A549 (cell line): ENCODE results near the gene ATP5F1E. TPM values are rescaled to one million over a fixed set of nuclear protein-coding genes. Genes with fewer than 3 reads are reported as not detected.

Source experiments
- ATAC-seq, 2 experiments: fragments of 200-7000 bp in 1 of 2; fragments of >200 bp in 1 of 2; cut with Nextera tagmentation in 1 of 2; cut with Tn5 transposase in 1 of 2; 3 replicates each; pipeline versions ENCODE4 v1.8.0 to v1.9.1; 2018 to 2020; ENCODE audit warnings: mild to moderate bottlenecking in 1 of 2, moderate library complexity in 1 of 2
- CTCF ChIA-PET: fragments of 300-600 bp; sonication (Branson Sonifier 250); formaldehyde crosslinking; extraction: SDS; loops from one replicate; lab custom pipeline; 2021; ENCODE audit warnings: antibody characterized with exemption, inconsistent platforms; lab: Yijun Ruan, JAX
- POLR2A ChIA-PET: fragments of 350-600 bp; formaldehyde crosslinking; extraction: SDS; loops from one replicate; lab custom pipeline; 2021; ENCODE audit warnings: antibody characterized with exemption, inconsistent platforms; lab: Yijun Ruan, JAX
- DNase-seq, 2 experiments: peaks; one replicate each; pipeline versions ENCODE4 v3.0.0 to v3.0.0-alpha.2; 2011 to 2016; ENCODE audit warnings: low read depth in 1 of 2, low spot score in 1 of 2
- FAIRE-seq: peaks from 2 replicates; lab custom pipeline; 2011; peaks lifted over from hg19 to GRCh38; lab: Jason Lieb, UNC
- H3K27ac ChIP-seq, 2 experiments: fragments of >200 bp; sonication (Bioruptor Twin); formaldehyde crosslinking; 3 replicates each; pipeline ENCODE4 v1.5.1; 2016 to 2017
- H3K4me1 ChIP-seq: fragments of >200 bp; sonication (Bioruptor Twin); formaldehyde crosslinking; 3 replicates; pipeline ENCODE4 v1.6.1; 2016
- H3K4me2 ChIP-seq: fragments of >200 bp; sonication (Bioruptor Twin); formaldehyde crosslinking; 3 replicates; pipeline ENCODE4 v1.6.1; 2016
- H3K4me3 ChIP-seq: fragments of >200 bp; sonication (Bioruptor Twin); formaldehyde crosslinking; 3 replicates; pipeline ENCODE4 v1.5.1; 2016
- H3K9me3 ChIP-seq: fragments of >200 bp; sonication (Bioruptor Twin); formaldehyde crosslinking; 3 replicates; pipeline ENCODE4 v1.6.1; 2016
- CBX2 ChIP-seq: fragments of 200-600 bp; sonication (generic); IDR thresholded peaks from 2 replicates; pipeline ENCODE4 v1.6.1; 2016; ENCODE audit warnings: low read depth, mild to moderate bottlenecking, borderline replicate concordance
- CEBPB ChIP-seq, 2 experiments: fragments of >200 bp in 1 of 2; sonication (Bioruptor Twin) in 1 of 2; formaldehyde crosslinking in 1 of 2; IDR thresholded peaks; 2 replicates each; pipeline ENCODE4 v1.6.1; 2012 to 2016
- E2F6 ChIP-seq: IDR thresholded peaks from 2 replicates; pipeline ENCODE4 v1.6.1; 2012; ENCODE audit warnings: low read depth, borderline replicate concordance
- EHF ChIP-seq: fragments of 250-450 bp; sonication (Bioruptor Pico); IDR thresholded peaks from 2 replicates; pipeline ENCODE4 v1.5.0; 2020; ENCODE audit warnings: mild to moderate bottlenecking
- ESRRA ChIP-seq: fragments of 150-350 bp; IDR thresholded peaks from 2 replicates; pipeline ENCODE4 v1.6.1; 2014; ENCODE audit warnings: mild to moderate bottlenecking, low read length, borderline replicate concordance
- FOSL2 ChIP-seq, 2 experiments: fragments of 450-650 bp in 1 of 2; fragments of >200 bp in 1 of 2; sonication (Bioruptor Twin) in 1 of 2; formaldehyde crosslinking; IDR thresholded peaks; 2 replicates each; pipeline versions ENCODE4 v1.5.0 to v1.6.1; 2016 to 2020; ENCODE audit warnings: mild to moderate bottlenecking in 1 of 2, moderate library complexity in 1 of 2
- HDAC2 ChIP-seq: fragments of 200-600 bp; sonication (generic); IDR thresholded peaks from 2 replicates; pipeline ENCODE4 v1.6.1; 2016
- MAFK ChIP-seq: fragments of 450-650 bp; IDR thresholded peaks from 2 replicates; pipeline ENCODE4 v1.6.1; 2014; ENCODE audit not compliant: partially characterized antibody
- NPAS2 ChIP-seq: fragments of 250-450 bp; sonication (Bioruptor Pico); IDR thresholded peaks from 2 replicates; pipeline ENCODE4 v1.8.0; 2022; ENCODE audit warnings: mild to moderate bottlenecking, moderate library complexity, borderline replicate concordance
- NR3C1 ChIP-seq: fragments of >200 bp; sonication (Bioruptor Twin); formaldehyde crosslinking; IDR thresholded peaks from 3 replicates; pipeline ENCODE4 v1.6.1; 2017
- PBX3 ChIP-seq: IDR thresholded peaks from 2 replicates; pipeline ENCODE4 v1.6.1; 2012
- PHF8 ChIP-seq: fragments of 200-600 bp; sonication (generic); IDR thresholded peaks from 2 replicates; pipeline ENCODE4 v1.6.1; 2016; ENCODE audit warnings: low read depth, mild to moderate bottlenecking, antibody characterized with exemption, moderate library complexity, borderline replicate concordance
- REST ChIP-seq: fragments of 200-600 bp; sonication (generic); IDR thresholded peaks from 2 replicates; pipeline ENCODE4 v1.6.1; 2016; ENCODE audit warnings: antibody characterized with exemption, mild to moderate bottlenecking, moderate library complexity
- TP53 ChIP-seq: fragments of 250-450 bp; sonication (Bioruptor Pico); IDR thresholded peaks from 2 replicates; pipeline ENCODE4 v1.5.0; 2021; ENCODE audit warnings: mild to moderate bottlenecking, moderate library complexity
- WGBS: methylation state at CpG from one replicate; pipeline ENCODE4 v1.1.6; 2017; ENCODE audit errors: missing lambda C conversion rate; 5-methylcytosine and 5-hydroxymethylcytosine counted together
- polyA plus RNA-seq, 4 experiments: library from polyadenylated mRNA; depleted of rRNA in 3 of 4; stranded (reverse); fragments of >200 nt; fragmentation: RNase III in 1 of 4; extraction: RNeasy Plus Mini Kit Qiagen cat#74134 plus additional on column Dnase treatment in 1 of 4; gene quantifications; 2 replicates in 3 of 4; 3 replicates in 1 of 4; pipeline ENCODE4 v1.2.3, GENCODE V29; 2011 to 2017

Gene ATP5F1E
- polyA plus RNA-seq, 2 of the 4 experiments (the other 2 are of a cell fraction) = 84.9 to 108 TPM

GRCh38 chr20:59064214-59064722, 32.1 kb upstream of the ATP5F1E start:
- DNase-seq (no peak), ATAC-seq (no peak), FAIRE-seq (no peak)
- POLR2A ChIA-PET = interaction anchor here (1.0 kb wide), 1 partner anchor 32 kb away, joined by 3 read pairs; the partner anchor contains the start of gene ATP5F1E
- Histone ChIP-seq H3K4me2 (peak overlapping the region; percentile 66), H3K27ac (no peak overlapping the region), H3K9me3 (no peaks in the 10 kb centered on the region), H3K4me1 (peaks cover 13% of the 10 kb centered on the region), H3K4me3 (no peak overlapping the region)
- CTCF ChIA-PET = interaction anchor here (0.8 to 2.4 kb wide), 4 partner anchors 24 to 391 kb away, joined by 3 to 9 read pairs (median 4); no protein-coding TSS in a partner anchor
- TF ChIP-seq CEBPB (IDR thresholded peaks at IDR 0.05) (no peak), NR3C1 (no peak), EHF (CRISPR knock-in tag) (no peak), PBX3 (no peak), HDAC2 (no peak), MAFK (no peak), E2F6 (no peak), NPAS2 (no peak)
- 23% methylated on average over 4 of the region's 4 CpGs for WGBS

GRCh38 chr20:59063358-59064213, 31.5 kb upstream of the ATP5F1E start:
- ChIA-PET POLR2A (no interaction called here), CTCF (interaction anchor here (0.8 to 2.4 kb wide), 4 partner anchors 14 to 392 kb away, joined by 3 to 9 read pairs (median 4); no protein-coding TSS in a partner anchor)
- WGBS = 43% methylated on average over 22 of the region's 22 CpGs
- ATAC-seq = peak; percentile 72 to 85
- TF ChIP-seq TP53 (no peak), FOSL2 (IDR thresholded peaks at IDR 0.05) (no peak), FOSL2 (CRISPR knock-in tag; IDR thresholded peaks at IDR 0.05) (peak; percentile 32; the same call in 1 of the 2 replicates), REST (no peak), PHF8 (no peak)
- TF ChIP-seq, all 56 proteins: peak for 1
- DNase-seq (peak; percentile 39 to 42), FAIRE-seq (no peak)
- Histone ChIP-seq H3K4me2 (peak overlapping the region; percentile 66), H3K4me3 (no peak overlapping the region), H3K27ac (peak overlapping the region in 1 of 2 experiments; percentile 3; a peak in 1 of 6 replicates), H3K9me3 (no peaks in the 10 kb centered on the region), H3K4me1 (peaks cover 13% of the 10 kb centered on the region)

- WGBS = 81% methylated on average over 4 of the region's 4 CpGs
- no peak for DNase-seq
- Histone ChIP-seq H3K4me1 (peaks cover 13% of the 10 kb centered on the region), H3K4me2 (no peak overlapping the region), H3K27ac (no peak overlapping the region), H3K4me3 (no peak overlapping the region), H3K9me3 (no peaks in the 10 kb centered on the region)
- ChIA-PET POLR2A (no interaction called here), CTCF (interaction anchor here (1.1 to 1.4 kb wide), 2 partner anchors 13 to 18 kb away, joined by 3 read pairs; no protein-coding TSS in a partner anchor)
- no peak for TF ChIP-seq CEBPB (IDR thresholded peaks at IDR 0.05)
- no peak for TF ChIP-seq ESRRA
- TF ChIP-seq CBX2 = no peak
- TF ChIP-seq REST = peak; percentile 39; the same call in 1 of the 2 replicates
- ATAC-seq = 0 out of 6 replicates have a peak, but pooled peaks of 1 of the 2 experiments have one; percentile 34
- FAIRE-seq = no peak
Observed at GRCh38 chr20:59062081-59062480, 29.9 kb upstream of the ATP5F1E start.
